ENCODE data around the gene TMEM19.
A peak's percentile ranks its signal among the peaks of the same experiment; 100 is the strongest.

TMEM19 gene

GRCh38 chr12:71655907-71656306, 30.0 kb upstream of the TMEM19 start:
- TF ChIP-seq POLR2A (IDR thresholded peaks at IDR 0.05; ENCODE audit: low read length) (no peak), GATA1 (IDR thresholded peaks at IDR 0.05; ENCODE audit: low read depth, low read length) (no peak)
- no peak for DNase-seq

- TF ChIP-seq GATA1 (IDR thresholded peaks at IDR 0.05; ENCODE audit: low read depth, low read length) (no peak), POLR2A (IDR thresholded peaks at IDR 0.05; ENCODE audit: low read length) (no peak)
- no peak for DNase-seq
Measured at GRCh38 chr12:71656740-71657139, 29.1 kb upstream of the TMEM19 start.

GRCh38 chr12:71661977-71662530, 23.8 kb upstream of the TMEM19 start:
- no peak for TF ChIP-seq POLR2A (IDR thresholded peaks at IDR 0.05; ENCODE audit: low read length)
- TF ChIP-seq GATA1 (IDR thresholded peaks at IDR 0.05; ENCODE audit: low read depth, low read length) = no peak
- peak; percentile 73 to 78 for DNase-seq

- DNase-seq = peak; percentile 86 to 90
- TF ChIP-seq GATA1 (IDR thresholded peaks at IDR 0.05; ENCODE audit: low read depth, low read length) = no peak
- TF ChIP-seq POLR2A (IDR thresholded peaks at IDR 0.05; ENCODE audit: low read length) = no peak
Measured at GRCh38 chr12:71662849-71663560, 22.9 kb upstream of the TMEM19 start.

GRCh38 chr12:71663561-71664410, 22.1 kb upstream of the TMEM19 start, which contains the start of the genes THAP2 and ZFC3H1:
TSS of gene THAP2 (plus strand) at chr12:71664301. CDS start at chr12:71664510, 209 bp downstream.
TSS of gene ZFC3H1 (minus strand) at chr12:71663848. CDS start at chr12:71663610, 238 bp downstream.
- peak; percentile 97 to 99 for DNase-seq
- peak; percentile 97 for TF ChIP-seq POLR2A (IDR thresholded peaks at IDR 0.05; ENCODE audit: low read length)
- TF ChIP-seq GATA1 (IDR thresholded peaks at IDR 0.05; ENCODE audit: low read depth, low read length) = no peak

- DNase-seq = peak; percentile 43 to 59
- TF ChIP-seq GATA1 (IDR thresholded peaks at IDR 0.05; ENCODE audit: low read depth, low read length) (no peak), POLR2A (IDR thresholded peaks at IDR 0.05; ENCODE audit: low read length) (no peak)
Measured at GRCh38 chr12:71664411-71665089, 21.3 kb upstream of the TMEM19 start.

GRCh38 chr12:71665090-71665463, 20.8 kb upstream of the TMEM19 start:
- no peak for TF ChIP-seq GATA1 (IDR thresholded peaks at IDR 0.05; ENCODE audit: low read depth, low read length)
- TF ChIP-seq POLR2A (IDR thresholded peaks at IDR 0.05; ENCODE audit: low read length) = no peak
- peak in 1 of 2 experiments; percentile 25 for DNase-seq

- TF ChIP-seq GATA1 (IDR thresholded peaks at IDR 0.05; ENCODE audit: low read depth, low read length) = no peak
- no peak for DNase-seq
Measured at GRCh38 chr12:71666259-71666658, 19.6 kb upstream of the TMEM19 start.

- no peak for TF ChIP-seq POLR2A (IDR thresholded peaks at IDR 0.05; ENCODE audit: low read length)
- no peak for TF ChIP-seq GATA1 (IDR thresholded peaks at IDR 0.05; ENCODE audit: low read depth, low read length)
Measured at GRCh38 chr12:71671311-71671710, 14.6 kb upstream of the TMEM19 start.

GRCh38 chr12:71671816-71672215, 14.1 kb upstream of the TMEM19 start:
- peak; percentile 46 to 84 for DNase-seq

More at GRCh38 chr12:71671311-71671710, 14.6 kb upstream of the TMEM19 start:
- DNase-seq = peak in 1 of 2 experiments; percentile 27

GRCh38 chr12:71682466-71682865, 3.4 kb upstream of the TMEM19 start:
- TF ChIP-seq POLR2A (IDR thresholded peaks at IDR 0.05; ENCODE audit: low read length) = no peak
- no peak for TF ChIP-seq GATA1 (IDR thresholded peaks at IDR 0.05; ENCODE audit: low read depth, low read length)
- DNase-seq = no peak

More at GRCh38 chr12:71671816-71672215, 14.1 kb upstream of the TMEM19 start:
- TF ChIP-seq POLR2A (IDR thresholded peaks at IDR 0.05; ENCODE audit: low read length) (no peak), GATA1 (IDR thresholded peaks at IDR 0.05; ENCODE audit: low read depth, low read length) (peak; percentile 5)

- TF ChIP-seq GATA1 (IDR thresholded peaks at IDR 0.05; ENCODE audit: low read depth, low read length) = no peak
- no peak for TF ChIP-seq POLR2A (IDR thresholded peaks at IDR 0.05; ENCODE audit: low read length)
- DNase-seq = peak in 1 of 2 experiments; percentile 6
Measured at GRCh38 chr12:71683633-71684032, 2.2 kb upstream of the TMEM19 start.

GRCh38 chr12:71684081-71684480, 1.8 kb upstream of the TMEM19 start:
- DNase-seq = no peak
- no peak for TF ChIP-seq GATA1 (IDR thresholded peaks at IDR 0.05; ENCODE audit: low read depth, low read length)
- no peak for TF ChIP-seq POLR2A (IDR thresholded peaks at IDR 0.05; ENCODE audit: low read length)

All from erythroblast (primary cell).